Thymus (tissue), 11 donors: ENCODE data around the gene UTRN. TPM values are rescaled to one million over a fixed set of nuclear protein-coding genes. Genes with fewer than 3 reads are reported as not detected.

Experiments used
- DNase-seq, 9 donors: peaks; one replicate each; pipeline ENCODE4 v3.0.0-alpha.2; 2013; ENCODE audit warnings: low spot score in 9 of 9, low read depth in 6 of 9, missing footprints in 1 of 9
- H3K27ac ChIP-seq, 2 donors: one replicate each; pipeline ENCODE4 v1.5.1; 2013; ENCODE audit warnings: control low read depth in 1 of 2, low read depth in 1 of 2, low read length in 1 of 2, mild to moderate bottlenecking in 1 of 2, moderate library complexity in 1 of 2
- H3K27me3 ChIP-seq, 2 donors: one replicate each; pipeline ENCODE4 v1.5.1; 2013; ENCODE audit warnings: low read length in 1 of 2; ENCODE audit not compliant: control insufficient read depth in 2 of 2, insufficient read depth in 1 of 2
- H3K36me3 ChIP-seq, 2 donors: one replicate each; pipeline ENCODE4 v1.5.1; 2013; ENCODE audit warnings: low read length in 1 of 2, mild to moderate bottlenecking in 1 of 2, moderate library complexity in 1 of 2; ENCODE audit not compliant: control insufficient read depth in 2 of 2, insufficient read depth in 2 of 2
- H3K4me1 ChIP-seq, 2 donors: one replicate each; pipeline ENCODE4 v1.5.1; 2013; ENCODE audit warnings: low read length in 2 of 2; ENCODE audit not compliant: control insufficient read depth in 2 of 2, insufficient read depth in 2 of 2
- H3K4me3 ChIP-seq, 2 donors: one replicate each; pipeline ENCODE4 v1.5.1; 2013; ENCODE audit warnings: low read length in 2 of 2, control low read depth in 1 of 2, mild to moderate bottlenecking in 1 of 2
- H3K9me3 ChIP-seq, 2 donors: one replicate each; pipeline ENCODE4 v1.5.1; 2013; ENCODE audit warnings: low read length in 1 of 2, mild to moderate bottlenecking in 1 of 2; ENCODE audit not compliant: control insufficient read depth in 2 of 2, insufficient read depth in 1 of 2
- WGBS: extraction: QIAGEN DNeasy Blood & Tissue Kit; methylation state at CpG from one replicate; pipeline ENCODE4 v1.1.7; 2013; 5-methylcytosine and 5-hydroxymethylcytosine counted together
- polyA plus RNA-seq: library from polyadenylated mRNA; stranded (reverse); fragments of 200-250 nt; gene quantifications from one replicate; pipeline ENCODE4 v1.2.3, GENCODE V29; 2013
- total RNA-seq: library from RNA; stranded (reverse); fragments of 120-200 nt; gene quantifications from one replicate; pipeline ENCODE4 v1.2.4, GENCODE V29; 2013
- donor health status: healthy.

Gene UTRN
- total and polyA plus RNA-seq, 2 donors = 16.8 to 59.7 TPM

GRCh38 chr6:144277605-144278227, 7.4 kb upstream of the UTRN start:
- H3K4me1 ChIP-seq = no peaks in the 10 kb centered on the region
- no peaks in the 10 kb centered on the region for H3K36me3 ChIP-seq
- DNase-seq = no peak
- no peak overlapping the region for H3K4me3 ChIP-seq
- H3K27ac ChIP-seq = no peak overlapping the region
- H3K27me3 ChIP-seq = no peaks in the 10 kb centered on the region
- 84% methylated on average over 8 of the region's 8 CpGs for WGBS
- H3K9me3 ChIP-seq = no peaks in the 10 kb centered on the region

DNA sequence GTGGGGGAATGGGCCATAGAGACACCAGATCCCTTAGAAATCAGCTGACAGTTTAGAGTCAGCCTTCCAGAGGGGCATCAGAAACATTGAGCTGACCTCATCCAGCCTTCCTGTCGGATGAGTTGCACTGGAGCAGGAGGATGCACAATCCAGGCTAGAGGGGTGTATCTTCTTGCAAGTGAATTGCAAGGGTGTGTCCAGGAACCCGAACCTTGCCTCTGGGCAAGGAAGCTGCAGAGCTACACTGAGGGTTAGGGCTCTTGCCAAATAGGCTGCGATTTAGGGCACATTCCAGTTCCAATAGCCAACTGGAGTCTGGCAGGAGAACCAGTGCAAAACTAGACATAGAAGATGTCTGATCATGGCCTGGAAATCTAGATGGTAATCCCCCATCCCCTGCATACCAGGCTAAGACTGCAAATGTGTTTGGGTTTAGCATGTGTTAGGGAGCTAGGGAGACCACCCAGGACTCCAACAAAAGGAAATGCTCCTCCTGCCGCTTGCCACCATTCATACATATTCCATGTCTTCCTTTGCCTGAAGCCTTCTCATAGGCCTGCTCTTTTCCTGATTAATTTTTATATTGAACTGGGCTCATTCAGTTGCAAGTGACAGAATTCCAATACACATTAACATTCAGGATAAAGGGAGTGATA, 6.3 kb upstream of the UTRN start:
- no peak overlapping the region for H3K4me3 ChIP-seq
- WGBS = 73% methylated on average over 4 of the region's 4 CpGs
- H3K27ac ChIP-seq = no peak overlapping the region
- no peak for DNase-seq
- no peaks in the 10 kb centered on the region for H3K36me3 ChIP-seq
- peaks cover 0 to 2% of the 10 kb centered on the region in 2 donors for H3K4me1 ChIP-seq
- no peaks in the 10 kb centered on the region for H3K27me3 ChIP-seq
- H3K9me3 ChIP-seq = no peaks in the 10 kb centered on the region

DNA sequence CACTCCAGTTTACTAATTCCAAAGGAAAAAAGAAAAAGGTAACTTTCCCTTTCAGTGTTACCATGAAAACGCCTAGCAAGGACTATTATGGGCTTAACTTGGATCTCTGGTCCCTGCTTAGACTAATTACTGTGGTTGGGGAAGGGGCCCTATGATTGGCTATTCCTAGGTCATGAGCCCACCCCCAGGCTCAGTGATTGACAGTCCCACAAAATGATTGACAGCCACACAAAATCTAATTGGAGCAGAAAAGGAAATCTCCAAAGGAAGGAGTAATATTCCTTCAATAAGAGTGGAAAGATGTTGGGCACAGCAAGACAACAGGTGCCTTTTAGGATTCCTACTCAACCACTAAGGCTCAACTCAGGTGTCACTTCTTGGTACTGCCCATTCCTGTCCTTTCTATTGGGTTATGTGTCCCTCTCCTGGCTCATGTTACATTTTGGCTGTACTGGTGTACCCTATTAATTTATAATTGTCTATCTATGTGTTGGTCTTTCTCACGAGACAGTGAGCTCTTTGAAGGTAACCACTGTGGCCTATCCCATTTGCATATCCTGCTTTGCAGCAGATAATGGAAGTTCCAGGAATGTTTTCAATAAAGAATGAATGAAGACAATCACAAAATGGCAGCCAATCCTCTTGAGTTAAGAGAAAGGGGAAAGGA, 5.5 kb upstream of the UTRN start:
- no peaks in the 10 kb centered on the region for H3K9me3 ChIP-seq
- H3K4me1 ChIP-seq = peaks cover 4 to 9% of the 10 kb centered on the region in 2 donors
- no peak for DNase-seq
- no peak overlapping the region for H3K4me3 ChIP-seq
- no peak overlapping the region for H3K27ac ChIP-seq
- peaks cover 0 to 5% of the 10 kb centered on the region in 2 donors for H3K27me3 ChIP-seq
- no peaks in the 10 kb centered on the region for H3K36me3 ChIP-seq
- 93% methylated on average over 2 of the region's 2 CpGs for WGBS

DNA sequence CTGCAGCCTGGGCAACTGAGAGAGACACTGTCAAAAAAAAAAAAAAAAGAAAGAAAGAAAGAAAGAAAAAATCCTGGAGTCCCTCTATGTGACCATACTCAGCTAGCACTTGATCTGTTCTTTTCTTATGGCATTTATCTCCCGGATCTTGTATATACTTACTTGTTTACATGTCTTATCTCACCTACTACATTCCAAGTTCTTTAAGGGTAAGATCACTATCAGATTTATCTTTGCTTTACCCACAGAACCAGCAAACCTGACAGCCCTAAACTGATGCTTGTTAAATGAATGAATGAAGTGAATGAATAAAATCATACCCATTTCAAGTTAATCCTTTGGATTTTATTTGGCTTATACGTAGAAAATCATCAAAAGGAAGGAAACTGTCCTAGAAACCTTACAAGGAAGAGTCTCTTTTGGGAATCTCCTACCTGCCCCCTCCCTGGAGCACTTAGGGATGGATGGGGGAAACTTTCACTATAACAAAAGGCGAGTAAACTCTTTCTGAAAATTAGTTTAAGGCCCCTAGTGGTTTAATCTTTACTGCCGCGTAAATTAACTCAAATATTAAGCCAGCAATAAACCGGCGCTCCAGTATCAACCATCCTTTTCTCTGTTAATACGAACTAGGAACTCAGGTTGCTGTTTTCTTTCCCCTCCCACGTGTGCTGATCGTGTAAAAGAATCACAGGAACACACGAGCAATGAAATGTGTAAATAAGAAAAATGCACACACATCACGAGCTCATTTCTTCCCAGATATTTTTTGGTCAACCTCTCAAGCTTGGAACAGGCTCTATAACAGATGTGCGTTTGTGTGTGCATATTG, 1.3 kb upstream of the UTRN start:
- Histone ChIP-seq H3K4me1 (peaks cover 4 to 20% of the 10 kb centered on the region in 2 donors), H3K36me3 (no peaks in the 10 kb centered on the region), H3K4me3 (peak overlapping the region; percentile 84 to 86), H3K27me3 (peaks cover 5 to 35% of the 10 kb centered on the region in 2 donors), H3K9me3 (no peaks in the 10 kb centered on the region), H3K27ac (peak overlapping the region in 1 of 2 donors; percentile 13)
- 10% methylated on average over 13 of the region's 13 CpGs for WGBS
- peak in 2 of 9 donors; percentile 14 to 41 for DNase-seq

DNA sequence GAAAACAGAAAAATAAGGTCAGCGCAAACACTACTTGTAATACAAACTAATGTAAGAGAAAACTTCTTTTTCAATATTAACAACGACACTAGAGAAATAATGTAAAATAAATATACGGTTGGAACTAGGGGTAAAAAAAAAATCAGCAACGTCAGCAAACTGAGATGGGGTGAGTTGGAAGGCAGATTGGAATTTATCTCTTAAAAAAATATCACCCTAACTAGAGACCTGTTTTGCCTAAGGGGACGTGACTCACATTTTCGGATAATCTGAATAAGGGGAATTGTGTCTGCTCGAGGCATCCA, 705 bp upstream of the UTRN start:
- WGBS = under 1% methylated on average over 7 of the region's 7 CpGs
- H3K27ac ChIP-seq = peak overlapping the region in 1 of 2 donors; percentile 13
- H3K27me3 ChIP-seq = peaks cover 5 to 35% of the 10 kb centered on the region in 2 donors
- no peaks in the 10 kb centered on the region for H3K9me3 ChIP-seq
- no peak for DNase-seq
- H3K36me3 ChIP-seq = no peaks in the 10 kb centered on the region
- H3K4me3 ChIP-seq = peak overlapping the region; percentile 84 to 86
- peaks cover 4 to 20% of the 10 kb centered on the region in 2 donors for H3K4me1 ChIP-seq

- under 1% methylated on average over 15 of the region's 15 CpGs for WGBS
- DNase-seq = no peak
- H3K4me1 ChIP-seq = peaks cover 4 to 20% of the 10 kb centered on the region in 2 donors
- H3K9me3 ChIP-seq = no peaks in the 10 kb centered on the region
- peaks cover 5 to 35% of the 10 kb centered on the region in 2 donors for H3K27me3 ChIP-seq
- peak overlapping the region; percentile 84 to 86 for H3K4me3 ChIP-seq
- H3K36me3 ChIP-seq = no peaks in the 10 kb centered on the region
- H3K27ac ChIP-seq = peak overlapping the region; percentile 56 to 85
Measured at GRCh38 chr6:144285548-144285797, 338 bp downstream of the UTRN start.

GRCh38 chr6:144285798-144286502, 815 bp downstream of the UTRN start:
- peak overlapping the region; percentile 84 to 86 for H3K4me3 ChIP-seq
- peaks cover 5 to 35% of the 10 kb centered on the region in 2 donors for H3K27me3 ChIP-seq
- H3K4me1 ChIP-seq = peaks cover 4 to 20% of the 10 kb centered on the region in 2 donors
- H3K36me3 ChIP-seq = no peaks in the 10 kb centered on the region
- under 1% methylated on average over 51 of the region's 51 CpGs for WGBS
- H3K9me3 ChIP-seq = no peaks in the 10 kb centered on the region
- peak overlapping the region; percentile 19 to 49 for H3K27ac ChIP-seq
- peak in 4 of 9 donors; percentile 13 to 59 (median 30) for DNase-seq

- H3K4me3 ChIP-seq = peak overlapping the region; percentile 84 to 86
- 2% methylated on average over 53 of the region's 53 CpGs for WGBS
- no peaks in the 10 kb centered on the region for H3K9me3 ChIP-seq
- peaks cover 4 to 20% of the 10 kb centered on the region in 2 donors for H3K4me1 ChIP-seq
- H3K36me3 ChIP-seq = no peaks in the 10 kb centered on the region
- peak in 3 of 9 donors; percentile 14 to 61 (median 27) for DNase-seq
- peak overlapping the region in 1 of 2 donors; percentile 31 for H3K27ac ChIP-seq
- H3K27me3 ChIP-seq = peaks cover 5 to 35% of the 10 kb centered on the region in 2 donors
Measured at GRCh38 chr6:144286503-144287393, 1.6 kb downstream of the UTRN start.
